Mucosa of rectum (tissue), 2 donors: ENCODE data around the gene EDDM3A.
"Not testable (repeated sequence)": the region's sequence is repeated elsewhere in the genome, so short reads cannot be mapped to it uniquely, and the experiment has no call there.

Experiments used
- H3K27ac ChIP-seq, 2 donors: one replicate each; pipeline ENCODE4 v1.7.0; 2013; ENCODE audit warnings: inconsistent platforms in 2 of 2, low read depth in 2 of 2, low read length in 2 of 2
- H3K27me3 ChIP-seq, 2 donors: one replicate each; pipeline ENCODE4 v1.7.0; 2013; ENCODE audit warnings: low read length in 2 of 2; ENCODE audit not compliant: control insufficient read depth in 2 of 2, insufficient read depth in 2 of 2
- H3K36me3 ChIP-seq, 2 donors: one replicate each; pipeline ENCODE4 v1.7.0; 2013; ENCODE audit warnings: low read length in 2 of 2; ENCODE audit not compliant: control insufficient read depth in 2 of 2, insufficient read depth in 2 of 2
- H3K4me1 ChIP-seq, 2 donors: one replicate each; pipeline ENCODE4 v1.7.0; 2013; ENCODE audit warnings: low read length in 2 of 2, mild to moderate bottlenecking in 1 of 2; ENCODE audit not compliant: control insufficient read depth in 2 of 2, insufficient read depth in 2 of 2
- H3K4me3 ChIP-seq, 2 donors: one replicate each; pipeline ENCODE4 v1.7.0; 2013; ENCODE audit warnings: low read length in 2 of 2
- H3K9ac ChIP-seq, 2 donors: one replicate each; pipeline ENCODE4 v1.7.0; 2013; ENCODE audit warnings: low read length in 2 of 2, low read depth in 1 of 2, mild to moderate bottlenecking in 1 of 2
- H3K9me3 ChIP-seq, 2 donors: one replicate each; pipeline ENCODE4 v1.7.0; 2013; ENCODE audit warnings: low read length in 2 of 2; ENCODE audit not compliant: control insufficient read depth in 2 of 2
- donor health status: healthy.
- donor health status: Normal muscosa, but diverticular disease.

EDDM3A gene

DNA sequence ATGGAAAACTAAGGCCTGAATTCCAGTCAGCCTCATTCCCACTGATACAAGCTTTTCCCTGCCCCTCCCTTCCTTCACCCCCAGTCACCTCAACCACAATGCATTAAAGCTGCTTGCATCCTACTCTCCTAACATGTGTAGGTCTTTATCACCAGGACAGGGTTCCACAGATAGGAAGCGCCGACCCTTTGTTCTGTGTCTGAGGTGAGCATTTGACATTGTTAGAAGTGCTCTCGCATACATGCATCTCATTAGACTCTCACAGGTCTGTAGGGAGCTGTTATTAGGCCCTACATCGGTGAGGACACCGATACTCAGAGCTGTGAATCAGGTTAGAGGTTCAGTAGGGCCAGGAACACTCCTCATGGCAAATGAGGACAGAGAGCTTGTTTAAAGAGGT, 13.2 kb upstream of the EDDM3A start:
- no peak overlapping the region for H3K9ac ChIP-seq
- no peak overlapping the region for H3K27ac ChIP-seq
- H3K9me3 ChIP-seq = no peaks in the 10 kb centered on the region
- H3K4me3 ChIP-seq = no peak overlapping the region
- peaks cover 0 to 2% of the 10 kb centered on the region in 2 donors for H3K4me1 ChIP-seq
- H3K27me3 ChIP-seq = no peaks in the 10 kb centered on the region
- no peaks in the 10 kb centered on the region for H3K36me3 ChIP-seq

DNA sequence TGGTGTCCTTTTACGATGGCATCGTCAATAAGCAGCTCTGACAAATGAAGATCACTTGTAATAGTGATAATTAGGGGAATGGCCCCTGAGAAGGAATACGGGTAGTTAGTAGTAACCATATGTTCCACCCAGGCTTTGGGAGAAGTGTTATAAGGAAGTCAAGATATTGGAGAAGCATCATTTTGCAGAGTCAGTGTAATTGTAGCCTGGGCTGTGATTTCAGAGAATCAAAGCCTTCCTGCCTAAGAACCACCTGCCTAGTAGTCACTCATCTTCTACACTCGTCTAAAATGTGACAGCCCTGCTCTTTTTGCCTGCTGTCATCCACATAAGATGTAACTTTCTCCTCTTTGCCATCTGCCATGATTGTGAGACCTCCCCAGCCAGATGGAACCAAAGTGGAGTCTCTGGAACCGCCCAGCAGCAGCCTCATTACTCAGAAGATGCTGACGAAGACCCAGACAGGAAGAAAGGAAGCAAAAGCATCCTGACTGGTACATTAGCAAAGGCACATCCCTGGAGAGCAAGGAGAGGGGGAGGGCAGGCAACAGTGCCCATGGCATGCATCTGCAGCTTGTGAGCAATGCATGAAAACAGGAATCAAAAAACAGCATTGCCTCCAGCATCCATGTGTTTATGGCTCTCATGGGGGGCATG, 12.6 kb upstream of the EDDM3A start:
- H3K9ac ChIP-seq = no peak overlapping the region
- no peaks in the 10 kb centered on the region for H3K36me3 ChIP-seq
- no peak overlapping the region for H3K27ac ChIP-seq
- peaks cover 0 to 2% of the 10 kb centered on the region in 2 donors for H3K4me1 ChIP-seq
- H3K27me3 ChIP-seq = no peaks in the 10 kb centered on the region
- H3K9me3 ChIP-seq = no peaks in the 10 kb centered on the region
- H3K4me3 ChIP-seq = no peak overlapping the region

DNA sequence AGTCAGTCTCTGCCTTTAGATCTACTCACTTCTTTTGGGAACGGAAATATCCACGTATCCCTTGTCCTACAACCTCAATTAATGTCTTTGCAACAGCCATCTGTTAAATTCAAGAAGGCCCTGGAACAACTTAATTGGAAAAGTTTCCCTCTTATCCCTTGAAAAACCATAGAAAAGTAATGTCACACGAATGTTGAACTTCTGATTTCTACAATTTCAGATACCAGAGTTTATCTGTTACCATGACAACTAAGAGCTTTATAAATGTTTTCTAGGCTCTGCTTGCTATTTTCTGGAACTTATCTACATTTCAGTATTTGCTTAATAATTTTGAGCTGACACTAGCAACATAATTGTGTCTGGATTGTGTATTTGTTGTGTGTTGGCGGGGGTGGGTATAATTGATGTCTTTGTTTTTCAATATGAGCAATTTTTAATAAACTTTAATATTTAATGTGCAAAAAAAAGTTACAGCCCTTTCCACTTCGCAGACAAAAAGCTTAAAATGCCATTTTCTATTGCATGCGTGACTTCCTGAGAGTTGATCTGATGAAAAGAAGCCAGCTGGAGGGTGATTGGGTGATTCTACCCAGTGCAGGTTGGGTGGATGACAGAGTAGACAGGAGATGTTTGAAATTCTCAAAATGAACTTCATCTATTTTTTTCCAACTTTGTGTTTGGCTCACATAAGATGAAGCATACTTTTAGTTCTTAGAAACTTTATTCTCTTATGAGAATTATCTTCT, 11.8 kb upstream of the EDDM3A start:
- Histone ChIP-seq H3K27ac (no peak overlapping the region), H3K4me3 (no peak overlapping the region)

DNA sequence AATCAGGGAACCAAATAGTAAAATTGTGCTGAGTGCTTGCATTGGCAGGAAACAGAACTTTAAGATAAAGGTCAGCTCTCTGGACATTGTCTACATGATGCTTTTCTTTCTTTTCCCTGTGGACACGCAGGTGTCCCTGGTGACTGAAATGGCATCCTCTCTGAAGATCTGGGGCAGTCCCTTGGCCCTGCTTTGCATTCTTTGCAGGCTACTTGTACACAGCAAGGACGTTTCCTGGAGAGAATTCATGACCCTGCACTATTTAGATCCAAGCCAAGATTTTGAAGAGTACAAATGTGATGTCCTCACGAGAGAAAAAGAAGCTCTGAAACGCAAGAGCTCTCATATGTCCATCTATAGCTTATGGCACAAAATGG, 11.3 kb upstream of the EDDM3A start:
- Histone ChIP-seq H3K4me3 (no peak overlapping the region), H3K9me3 (no peaks in the 10 kb centered on the region), H3K27me3 (no peaks in the 10 kb centered on the region), H3K27ac (no peak overlapping the region), H3K9ac (no peak overlapping the region), H3K36me3 (no peaks in the 10 kb centered on the region), H3K4me1 (peaks cover 0 to 2% of the 10 kb centered on the region in 2 donors)

More for the DNA sequence above, 11.8 kb upstream of the EDDM3A start:
- peaks cover 0 to 2% of the 10 kb centered on the region in 2 donors for H3K4me1 ChIP-seq
- no peaks in the 10 kb centered on the region for H3K9me3 ChIP-seq
- no peaks in the 10 kb centered on the region for H3K27me3 ChIP-seq
- H3K9ac ChIP-seq = no peak overlapping the region
- H3K36me3 ChIP-seq = no peaks in the 10 kb centered on the region

DNA sequence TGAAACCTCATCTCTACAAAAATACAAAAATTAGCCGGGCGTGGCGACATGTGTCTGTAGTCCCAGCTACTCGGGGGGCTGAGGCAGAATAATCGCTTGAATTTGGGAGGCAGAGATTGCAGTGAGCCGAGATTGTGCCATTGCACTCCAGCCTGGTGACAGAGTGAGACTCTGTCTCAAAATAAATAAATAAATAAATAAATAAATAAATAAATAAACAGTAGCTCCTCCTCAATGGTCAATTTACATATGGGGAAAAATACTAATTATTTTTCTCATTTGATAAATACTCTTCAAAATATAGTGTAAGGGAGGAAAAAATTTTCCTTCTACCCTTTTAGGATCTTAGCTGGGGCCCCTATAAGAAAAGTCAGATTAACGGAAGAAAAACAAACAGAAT, 7.4 kb upstream of the EDDM3A start:
- H3K36me3 ChIP-seq, H3K27me3 ChIP-seq: not testable (repeated sequence)

DNA sequence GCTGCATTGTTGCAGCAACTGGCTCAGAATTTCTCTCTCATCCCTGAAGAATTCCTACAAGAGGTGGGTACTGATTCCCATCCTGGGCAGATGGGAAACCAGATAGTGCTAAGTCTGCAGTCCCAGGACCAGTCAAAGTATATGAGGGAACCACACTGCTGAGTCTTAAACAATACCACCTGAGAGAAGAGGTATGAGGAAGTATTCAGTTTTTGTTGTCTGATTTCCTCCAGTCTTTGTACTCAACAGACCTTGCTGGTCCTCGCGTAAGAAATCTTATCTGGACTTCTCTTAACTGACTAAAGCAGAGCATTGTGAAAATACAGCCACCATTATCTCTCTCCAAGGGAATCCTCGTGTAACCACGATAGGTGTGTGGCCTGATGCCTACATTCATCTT, 3.6 kb upstream of the EDDM3A start:
- Histone ChIP-seq H3K9me3 (no peaks in the 10 kb centered on the region), H3K4me3 (no peak overlapping the region), H3K27ac (no peak overlapping the region), H3K27me3 (no peaks in the 10 kb centered on the region), H3K9ac (no peak overlapping the region), H3K4me1 (peaks cover 0 to under 1% of the 10 kb centered on the region in 2 donors), H3K36me3 (no peaks in the 10 kb centered on the region)

More for the DNA sequence above, 7.4 kb upstream of the EDDM3A start:
- not testable (repeated sequence) for H3K27ac ChIP-seq, H3K9ac ChIP-seq, H3K4me1 ChIP-seq, H3K4me3 ChIP-seq, H3K9me3 ChIP-seq

DNA sequence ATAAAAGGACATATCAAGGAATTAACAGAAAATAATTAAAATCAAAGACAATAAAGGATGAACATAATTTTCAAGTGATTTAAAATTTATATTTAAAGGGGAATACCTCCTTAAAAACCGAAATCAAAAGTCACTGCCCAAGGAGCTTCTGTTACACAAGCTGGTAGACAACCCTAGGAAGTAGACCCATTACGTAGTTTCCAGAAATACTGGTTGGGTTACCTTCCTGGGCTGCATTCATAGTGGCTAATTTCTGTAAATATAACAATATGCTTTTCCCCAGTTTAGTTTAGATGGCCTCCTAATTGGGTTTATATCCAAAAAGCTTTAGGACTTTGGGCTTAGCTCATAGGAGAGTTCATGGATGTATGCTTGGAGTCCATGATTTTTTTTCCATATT, 2.1 kb upstream of the EDDM3A start:
- no peaks in the 10 kb centered on the region for H3K27me3 ChIP-seq
- no peaks in the 10 kb centered on the region for H3K9me3 ChIP-seq
- no peak overlapping the region for H3K9ac ChIP-seq
- H3K27ac ChIP-seq = no peak overlapping the region
- H3K36me3 ChIP-seq = no peaks in the 10 kb centered on the region
- H3K4me1 ChIP-seq = peaks cover 0 to 6% of the 10 kb centered on the region in 2 donors
- H3K4me3 ChIP-seq = no peak overlapping the region

DNA sequence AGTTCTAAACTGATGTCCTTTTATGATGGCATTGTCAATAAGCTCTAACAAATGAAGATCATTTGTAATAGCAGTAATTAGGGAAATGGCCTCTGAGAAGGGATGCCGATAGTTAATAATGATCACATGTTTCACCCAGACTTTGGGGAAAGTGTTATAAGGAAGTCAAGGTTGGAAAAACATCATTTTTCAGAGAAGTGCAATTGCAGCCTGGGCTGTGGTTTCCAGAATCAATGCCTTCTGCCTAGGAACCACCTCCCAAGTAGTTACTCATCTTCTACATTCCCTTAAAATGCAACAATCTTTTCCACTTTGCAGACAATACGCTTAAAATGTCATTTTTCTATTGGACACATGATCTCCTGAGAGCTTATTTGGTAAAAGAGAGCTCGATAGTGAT, 879 bp downstream of the EDDM3A start:
- Histone ChIP-seq H3K9ac (no peak overlapping the region), H3K9me3 (no peaks in the 10 kb centered on the region), H3K27me3 (no peaks in the 10 kb centered on the region), H3K4me1 (peaks cover 0 to 6% of the 10 kb centered on the region in 2 donors), H3K4me3 (no peak overlapping the region), H3K36me3 (no peaks in the 10 kb centered on the region), H3K27ac (no peak overlapping the region)

DNA sequence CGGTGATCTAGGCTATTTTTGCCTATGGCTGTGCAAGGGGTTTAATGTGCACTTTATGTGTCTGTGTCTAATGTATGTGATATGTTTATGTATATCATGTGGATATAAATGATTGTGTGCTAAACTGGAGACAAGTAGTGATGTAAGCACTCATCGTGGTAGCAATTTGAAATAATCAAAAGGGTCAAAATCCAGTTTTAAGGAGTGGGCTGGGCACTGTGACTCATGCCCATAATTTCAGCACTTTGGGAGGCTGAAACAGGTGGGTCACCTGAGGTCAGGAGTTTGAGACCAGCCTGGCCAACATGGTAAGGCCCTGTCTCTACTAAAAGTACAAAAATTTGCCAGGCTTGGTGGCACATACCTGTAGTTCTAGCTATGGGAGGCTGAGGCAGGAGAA, 2.8 kb downstream of the EDDM3A start:
- peaks cover 0 to 3% of the 10 kb centered on the region in 2 donors for H3K9me3 ChIP-seq
- peaks cover 0 to 6% of the 10 kb centered on the region in 2 donors for H3K4me1 ChIP-seq
- no peaks in the 10 kb centered on the region for H3K27me3 ChIP-seq
- H3K36me3 ChIP-seq = no peaks in the 10 kb centered on the region
- no peak overlapping the region for H3K9ac ChIP-seq
- no peak overlapping the region for H3K4me3 ChIP-seq
- H3K27ac ChIP-seq = no peak overlapping the region

DNA sequence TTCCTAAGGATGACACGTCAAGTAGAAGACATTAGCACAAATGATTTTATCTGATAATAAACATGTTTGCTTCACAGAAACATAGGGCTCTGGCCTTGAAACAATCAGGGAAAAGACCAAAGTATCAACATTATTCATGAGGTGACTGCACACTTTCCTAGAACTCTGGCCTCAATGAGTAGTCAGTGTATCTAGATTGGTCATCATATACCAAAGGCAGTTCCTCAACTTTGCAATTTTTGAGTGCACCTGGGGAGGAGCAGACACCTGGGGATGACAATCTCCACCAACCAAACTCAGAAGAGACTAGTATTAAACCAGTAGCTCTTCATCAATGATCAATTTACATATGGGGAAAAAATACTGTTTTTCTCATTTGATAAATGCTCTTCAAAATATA, 4.5 kb downstream of the EDDM3A start:
- Histone ChIP-seq H3K9ac (no peak overlapping the region), H3K36me3 (no peaks in the 10 kb centered on the region), H3K4me3 (no peak overlapping the region), H3K9me3 (peaks cover 0 to 3% of the 10 kb centered on the region in 2 donors), H3K27me3 (no peaks in the 10 kb centered on the region), H3K4me1 (peaks cover 0 to 6% of the 10 kb centered on the region in 2 donors), H3K27ac (no peak overlapping the region)
